Subcutaneous abdominal adipose tissue (tissue), 5 donors: Measurements from ENCODE around the gene TBL1X.

Experiments used
- H3K27ac ChIP-seq: one replicate; pipeline ENCODE4 v1.7.0; 2013; ENCODE audit warnings: low read depth, mild to moderate bottlenecking, inconsistent platforms, low read length, moderate library complexity
- H3K27me3 ChIP-seq, 5 donors: one replicate each; pipeline ENCODE4 v1.7.0; 2013; ENCODE audit warnings: low read length in 5 of 5, inconsistent platforms in 1 of 5; ENCODE audit not compliant: control insufficient read depth in 5 of 5, insufficient read depth in 4 of 5
- H3K36me3 ChIP-seq, 5 donors: one replicate each; pipeline ENCODE4 v1.7.0; 2013; ENCODE audit warnings: low read length in 5 of 5; ENCODE audit not compliant: control insufficient read depth in 5 of 5, insufficient read depth in 5 of 5
- H3K4me1 ChIP-seq, 5 donors: one replicate each; pipeline ENCODE4 v1.7.0; 2013; ENCODE audit warnings: low read length in 5 of 5, mild to moderate bottlenecking in 3 of 5, moderate library complexity in 1 of 5; ENCODE audit not compliant: control insufficient read depth in 5 of 5, insufficient read depth in 5 of 5
- H3K4me3 ChIP-seq, 5 donors: one replicate each; pipeline ENCODE4 v1.7.0; 2013; ENCODE audit warnings: low read length in 5 of 5, low read depth in 1 of 5
- H3K9ac ChIP-seq, 5 donors: one replicate each; pipeline ENCODE4 v1.7.0; 2013; ENCODE audit warnings: low read length in 5 of 5, mild to moderate bottlenecking in 4 of 5, moderate library complexity in 3 of 5
- H3K9me3 ChIP-seq, 5 donors: one replicate each; pipeline ENCODE4 v1.7.0; 2013; ENCODE audit warnings: low read length in 5 of 5; ENCODE audit not compliant: control insufficient read depth in 5 of 5
- donor health status: healthy.
- donor health status: healthy.
- donor health status: healthy.
- donor health status: healthy.
- donor health status: healthy.

Gene TBL1X

DNA sequence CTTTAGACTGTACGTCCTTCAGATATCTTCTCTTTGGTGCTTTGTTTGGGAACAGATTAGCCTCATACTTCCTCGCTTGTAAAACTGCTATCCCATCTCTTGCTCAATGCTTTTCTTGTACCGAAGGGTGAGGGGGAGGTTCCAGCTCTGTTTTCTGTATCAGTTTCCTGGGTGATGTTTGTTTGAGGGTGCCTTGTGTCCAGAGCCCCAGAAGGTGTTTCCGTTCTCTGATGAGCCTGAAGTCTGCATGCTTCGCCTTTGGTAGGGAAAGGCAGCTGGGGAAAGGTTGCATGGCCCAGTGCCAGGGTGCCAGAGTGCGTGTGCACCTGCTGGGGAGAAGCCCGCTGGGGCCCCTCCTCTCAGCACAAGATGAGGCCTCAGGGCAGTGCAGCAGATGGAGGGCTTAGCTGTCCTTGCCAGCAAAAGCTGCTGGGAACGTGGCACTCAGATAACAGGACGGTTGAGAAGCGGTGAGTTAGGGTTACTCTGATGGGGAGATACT, 73.7 kb downstream of the TBL1X start:
- no peak overlapping the region for H3K9ac ChIP-seq
- peaks cover 0 to 12% (median 5%) of the 10 kb centered on the region in 5 donors for H3K27me3 ChIP-seq
- peaks cover 0 to 5% (median 0%) of the 10 kb centered on the region in 5 donors for H3K9me3 ChIP-seq
- H3K36me3 ChIP-seq, result no peaks in the 10 kb centered on the region
- no peak overlapping the region for H3K4me3 ChIP-seq
- H3K4me1 ChIP-seq, result peaks cover 0 to 9% (median 4%) of the 10 kb centered on the region in 5 donors
- H3K27ac ChIP-seq, result no peak overlapping the region

DNA sequence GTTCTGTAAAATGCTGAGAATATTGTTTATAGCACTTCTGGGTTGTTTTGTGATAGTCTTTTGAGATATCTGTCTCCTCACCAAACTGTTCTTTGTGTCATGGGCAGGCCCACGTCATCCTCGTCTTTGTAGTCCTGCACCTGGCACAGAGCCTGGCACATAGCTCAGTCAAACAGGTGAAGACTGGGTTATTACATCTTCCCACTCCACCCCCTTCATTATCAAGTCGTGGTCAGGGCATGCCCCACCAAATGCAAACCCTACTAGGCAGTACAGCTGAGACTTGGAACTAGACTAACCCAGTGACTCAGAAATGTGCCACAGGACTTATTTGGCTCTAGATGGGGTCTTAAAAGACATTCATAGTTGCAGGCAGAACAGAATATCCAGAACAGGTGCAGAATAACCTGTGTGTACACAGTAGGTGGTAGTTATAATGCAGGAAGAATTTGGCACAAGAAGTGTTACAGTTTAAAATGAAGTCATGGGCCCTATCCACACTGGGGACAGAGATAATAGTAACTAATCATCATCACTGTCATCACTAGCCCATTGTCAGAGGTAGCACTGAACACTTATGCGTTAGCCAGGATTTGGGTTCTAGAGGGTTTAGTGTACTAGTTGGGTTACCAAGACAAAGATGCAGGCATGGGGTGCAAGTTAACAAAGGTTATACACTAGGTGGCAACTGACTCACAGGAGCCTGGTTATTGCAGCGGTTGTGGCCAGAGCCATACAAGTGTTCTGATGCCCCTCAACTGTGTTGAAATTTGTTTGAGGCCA, 74.9 kb downstream of the TBL1X start:
- Histone ChIP-seq H3K27ac (no peak overlapping the region), H3K36me3 (no peaks in the 10 kb centered on the region), H3K4me1 (peaks cover 0 to 5% (median 4%) of the 10 kb centered on the region in 5 donors), H3K9me3 (peaks cover 0 to 5% (median 0%) of the 10 kb centered on the region in 5 donors), H3K9ac (no peak overlapping the region), H3K27me3 (peaks cover 0 to 8% (median 2%) of the 10 kb centered on the region in 5 donors), H3K4me3 (no peak overlapping the region)

DNA sequence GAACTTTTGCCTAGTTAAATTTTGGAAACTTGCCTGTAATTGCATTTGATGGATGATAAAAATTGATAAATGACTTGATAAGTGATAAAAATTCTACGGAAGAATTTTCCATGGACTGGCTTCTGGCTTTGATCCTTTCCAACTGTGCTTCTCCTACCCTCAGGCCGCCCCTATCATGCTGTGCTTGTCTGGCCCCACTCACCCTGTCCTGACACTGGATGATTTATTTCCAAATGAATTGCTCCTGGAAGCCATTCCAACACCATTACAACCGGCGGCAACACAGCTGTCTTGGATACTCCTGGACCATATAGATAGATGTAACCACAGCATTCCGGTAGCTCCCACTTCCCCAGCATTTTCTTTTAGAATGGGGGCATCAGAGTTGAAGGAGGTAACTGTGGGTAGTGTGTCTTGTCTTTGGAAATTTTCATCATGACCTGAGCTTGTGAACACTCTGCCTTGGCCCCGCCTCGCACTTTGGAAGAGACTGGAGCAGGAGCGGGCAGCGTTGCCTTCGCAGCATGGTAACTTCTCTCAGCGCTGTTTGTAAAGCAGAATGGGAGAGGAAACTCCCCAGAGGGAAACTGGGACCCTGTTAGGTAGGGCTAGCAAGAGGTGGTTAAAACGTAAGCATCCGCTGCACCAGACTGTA, 77.4 kb downstream of the TBL1X start:
- Histone ChIP-seq H3K9ac (no peak overlapping the region), H3K27ac (no peak overlapping the region), H3K4me3 (no peak overlapping the region), H3K4me1 (no peaks in the 10 kb centered on the region), H3K36me3 (no peaks in the 10 kb centered on the region), H3K27me3 (peaks cover 0 to 8% (median 2%) of the 10 kb centered on the region in 5 donors), H3K9me3 (peaks cover 0 to 5% (median 0%) of the 10 kb centered on the region in 5 donors)

DNA sequence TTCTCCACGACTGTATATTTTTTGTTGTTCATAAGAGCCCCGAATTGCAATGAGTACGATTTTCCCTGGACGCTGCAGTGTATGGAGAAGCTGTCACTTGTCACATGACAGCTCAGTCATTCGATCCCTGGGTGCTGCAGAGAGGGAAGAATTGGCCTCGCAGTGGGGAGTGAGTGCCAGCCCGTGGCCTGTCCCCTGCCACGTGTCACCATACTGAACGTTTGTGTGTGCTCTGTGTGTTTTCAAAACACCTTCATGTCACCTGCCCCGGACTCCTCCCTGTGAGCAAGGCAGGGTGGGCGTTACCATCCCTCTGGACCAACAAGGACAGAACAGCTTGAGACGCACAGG, 77.9 kb downstream of the TBL1X start:
- Histone ChIP-seq H3K27me3 (peaks cover 0 to 8% (median 2%) of the 10 kb centered on the region in 5 donors), H3K27ac (no peak overlapping the region), H3K4me3 (no peak overlapping the region), H3K36me3 (no peaks in the 10 kb centered on the region), H3K4me1 (no peaks in the 10 kb centered on the region), H3K9me3 (peaks cover 0 to 5% (median 0%) of the 10 kb centered on the region in 5 donors), H3K9ac (no peak overlapping the region)

DNA sequence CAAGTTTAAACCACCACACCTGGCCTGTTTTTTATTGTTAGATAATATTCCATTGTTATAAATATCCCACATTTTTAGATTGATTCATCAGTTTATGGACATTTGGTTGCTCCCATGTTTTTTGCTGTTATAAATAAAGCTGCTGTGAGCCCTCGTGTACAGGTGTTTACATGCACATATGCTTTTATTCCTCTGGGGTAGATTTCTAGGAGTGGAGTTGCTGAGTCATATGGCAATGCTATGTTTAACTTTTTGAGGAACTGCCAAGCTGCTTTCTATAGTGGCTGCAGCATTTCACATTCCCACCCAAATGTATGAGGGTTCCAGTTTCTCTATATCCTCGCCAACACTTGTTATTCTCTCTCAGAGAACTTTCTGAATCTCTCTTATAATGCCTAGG, 90.5 kb downstream of the TBL1X start:
- H3K27ac ChIP-seq, result no peak overlapping the region
- peaks cover 0 to 4% (median 0%) of the 10 kb centered on the region in 5 donors for H3K9me3 ChIP-seq
- H3K36me3 ChIP-seq, result no peaks in the 10 kb centered on the region
- H3K4me1 ChIP-seq, result peaks cover 0 to 5% (median 0%) of the 10 kb centered on the region in 5 donors
- H3K4me3 ChIP-seq, result no peak overlapping the region
- H3K27me3 ChIP-seq, result peaks cover 0 to 7% (median 0%) of the 10 kb centered on the region in 5 donors
- H3K9ac ChIP-seq, result no peak overlapping the region

DNA sequence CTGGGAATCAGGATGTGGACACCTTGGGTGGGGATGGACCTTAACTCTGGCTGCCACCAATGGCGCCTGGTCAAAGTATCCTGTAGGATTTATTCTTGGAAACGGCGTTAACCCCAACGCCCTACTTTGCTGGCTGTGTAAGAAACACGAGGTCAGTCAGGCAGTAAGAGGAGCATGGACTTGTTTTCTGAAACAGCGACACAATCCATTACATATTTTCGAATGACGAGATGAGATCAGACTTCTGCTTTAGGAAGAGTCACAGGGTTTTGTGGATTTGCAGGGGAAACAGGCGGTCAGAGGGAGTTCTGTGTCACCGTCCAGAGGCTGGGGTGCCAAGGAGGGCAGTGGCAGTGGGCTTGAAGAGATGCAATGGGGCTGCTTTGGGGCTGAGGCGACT, 92.2 kb downstream of the TBL1X start:
- Histone ChIP-seq H3K9ac (no peak overlapping the region), H3K27ac (no peak overlapping the region), H3K4me1 (peaks cover 0 to 5% (median 0%) of the 10 kb centered on the region in 5 donors), H3K36me3 (no peaks in the 10 kb centered on the region), H3K9me3 (peaks cover 0 to 4% (median 0%) of the 10 kb centered on the region in 5 donors), H3K4me3 (no peak overlapping the region), H3K27me3 (peaks cover 0 to 4% (median 0%) of the 10 kb centered on the region in 5 donors)

DNA sequence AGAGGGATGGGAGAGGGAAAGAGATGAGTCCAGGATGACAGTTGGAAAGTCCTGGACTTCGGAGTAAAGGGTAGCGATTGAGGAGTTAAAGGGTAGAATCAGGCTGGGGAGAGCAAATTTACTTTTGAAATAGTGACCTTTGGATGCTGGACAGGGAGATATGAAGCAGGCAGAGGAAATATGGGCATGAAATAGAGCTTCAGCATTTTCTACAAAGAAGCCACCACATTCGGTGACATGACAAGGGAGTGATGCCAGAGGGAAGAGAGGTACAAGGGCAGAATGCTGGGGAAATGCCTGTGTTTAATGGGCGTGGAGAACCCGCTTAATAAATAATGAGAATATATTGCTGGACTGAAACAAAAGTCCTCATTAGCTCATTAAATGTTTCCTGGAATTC, 92.7 kb downstream of the TBL1X start:
- Histone ChIP-seq H3K27me3 (peaks cover 0 to 4% (median 0%) of the 10 kb centered on the region in 5 donors), H3K27ac (no peak overlapping the region), H3K9me3 (peaks cover 0 to 4% (median 0%) of the 10 kb centered on the region in 5 donors), H3K9ac (no peak overlapping the region), H3K36me3 (no peaks in the 10 kb centered on the region), H3K4me1 (peaks cover 0 to 5% (median 0%) of the 10 kb centered on the region in 5 donors), H3K4me3 (no peak overlapping the region)

DNA sequence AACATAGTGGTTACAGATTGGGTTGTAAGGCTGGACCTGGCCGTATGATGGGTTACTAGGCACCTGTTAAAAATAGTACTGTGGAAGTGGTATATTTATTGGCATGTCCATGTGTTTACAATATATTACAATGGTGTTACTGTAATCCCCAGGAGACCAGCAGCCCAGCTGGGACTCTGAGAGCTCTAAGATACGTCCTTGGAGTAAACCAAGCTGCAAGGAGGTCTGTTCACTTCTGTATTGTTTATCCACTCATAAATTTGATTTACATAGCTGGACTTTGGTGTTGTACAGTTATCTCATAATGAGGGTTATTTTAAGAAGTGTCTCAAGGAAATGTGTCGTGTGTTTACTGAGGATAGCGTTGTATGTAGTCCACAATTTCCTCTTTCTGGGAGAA, 93.8 kb downstream of the TBL1X start:
- no peak overlapping the region for H3K9ac ChIP-seq
- peaks cover 0 to 4% (median 0%) of the 10 kb centered on the region in 5 donors for H3K27me3 ChIP-seq
- peaks cover 0 to 5% (median 3%) of the 10 kb centered on the region in 5 donors for H3K4me1 ChIP-seq
- H3K36me3 ChIP-seq, result no peaks in the 10 kb centered on the region
- H3K27ac ChIP-seq, result no peak overlapping the region
- peaks cover 0 to 3% (median 0%) of the 10 kb centered on the region in 5 donors for H3K9me3 ChIP-seq
- H3K4me3 ChIP-seq, result no peak overlapping the region

DNA sequence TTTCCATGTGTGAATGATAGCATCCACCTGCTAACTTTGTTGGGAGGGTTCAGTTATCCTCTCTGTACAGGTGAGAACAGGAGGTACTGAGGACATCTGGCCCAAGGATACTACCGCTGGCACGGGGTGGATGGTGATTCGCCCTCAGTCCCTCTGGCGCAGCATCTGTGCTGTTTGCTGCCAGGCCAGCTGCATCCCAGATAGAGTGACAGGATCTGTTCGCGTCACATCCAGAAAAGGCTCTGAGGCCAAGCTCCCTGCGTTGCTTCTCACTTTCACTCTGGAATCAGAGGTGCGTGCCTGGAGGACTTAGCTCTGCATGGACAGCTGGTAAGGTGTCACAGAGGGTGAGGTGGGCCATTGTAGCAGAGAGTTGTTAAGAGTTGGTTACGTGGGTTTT, 95.4 kb downstream of the TBL1X start:
- Histone ChIP-seq H3K36me3 (no peaks in the 10 kb centered on the region), H3K27ac (no peak overlapping the region), H3K4me1 (peaks cover 0 to 5% (median 3%) of the 10 kb centered on the region in 5 donors), H3K9me3 (peaks cover 0 to 3% (median 0%) of the 10 kb centered on the region in 5 donors), H3K9ac (no peak overlapping the region), H3K27me3 (peaks cover 0 to 4% (median 0%) of the 10 kb centered on the region in 5 donors), H3K4me3 (no peak overlapping the region)

DNA sequence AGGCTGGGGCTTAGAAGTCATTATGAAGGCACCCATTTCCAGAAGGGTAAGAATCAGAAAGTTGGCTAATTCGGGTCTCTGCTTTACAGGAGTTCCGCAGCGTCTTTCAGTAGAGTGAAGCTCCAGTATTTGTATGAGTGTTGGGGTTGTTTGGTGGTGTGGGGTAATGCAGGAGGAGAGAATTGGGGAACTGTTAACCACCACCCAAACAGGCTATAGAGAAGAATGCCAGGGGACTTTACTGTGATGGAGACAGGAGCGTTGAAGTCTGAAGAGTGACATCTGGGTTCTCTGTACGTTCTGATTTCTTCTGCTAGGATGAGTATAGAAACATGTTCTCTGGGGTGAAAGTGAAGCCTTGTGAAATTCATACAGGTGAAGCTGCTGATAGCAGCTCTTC, 96.3 kb downstream of the TBL1X start:
- Histone ChIP-seq H3K4me3 (no peak overlapping the region), H3K27me3 (peaks cover 0 to 4% (median 0%) of the 10 kb centered on the region in 5 donors), H3K9me3 (peaks cover 0 to 3% (median 0%) of the 10 kb centered on the region in 5 donors), H3K36me3 (no peaks in the 10 kb centered on the region), H3K9ac (no peak overlapping the region), H3K27ac (no peak overlapping the region), H3K4me1 (peaks cover 0 to 10% (median 6%) of the 10 kb centered on the region in 5 donors)
